HG02798 (cell line): ENCODE data around the gene GATA2.

ENCODE experiments used
- ATAC-seq: cut with Tn5 transposase; IDR thresholded peaks from one replicate; pipeline ENCODE4 v1.9.1; 2021; ENCODE audit warnings: mild to moderate bottlenecking; ENCODE audit not compliant: unreplicated experiment, poor library complexity

The GATA2 gene

GRCh38 chr3:128439226-128439625 lies 53.8 kb downstream of the GATA2 start:
- no peak for ATAC-seq

DNA sequence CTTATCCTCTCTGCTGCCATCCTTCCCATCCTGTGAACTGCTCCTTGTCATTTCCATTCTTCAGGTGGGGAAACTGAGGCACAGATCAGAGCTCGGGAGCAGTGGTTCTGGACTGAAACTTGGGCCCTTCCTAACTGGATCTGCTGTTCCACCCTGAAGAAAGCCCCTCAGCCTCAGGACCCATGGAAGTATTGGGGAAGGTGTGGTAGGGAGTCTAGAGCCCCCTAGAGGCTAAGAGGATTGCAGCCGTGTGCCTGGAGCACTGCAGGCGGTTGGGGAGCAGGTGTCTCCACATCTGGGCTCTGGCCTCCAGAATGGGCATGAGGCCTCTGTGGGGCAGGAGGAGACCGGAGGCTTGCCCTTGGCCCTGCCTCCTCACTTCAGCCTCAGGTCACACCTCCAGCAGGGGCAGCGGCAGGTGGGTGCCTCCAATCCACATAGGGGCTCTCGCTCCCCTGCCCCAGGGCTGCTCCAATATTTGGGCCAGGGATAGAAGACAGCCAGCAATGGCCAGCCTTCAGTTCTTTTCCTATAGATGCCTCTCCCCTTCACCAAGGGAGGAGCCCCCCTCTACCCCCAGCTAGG lies 54.4 kb downstream of the GATA2 start:
- ATAC-seq, result no peak

DNA sequence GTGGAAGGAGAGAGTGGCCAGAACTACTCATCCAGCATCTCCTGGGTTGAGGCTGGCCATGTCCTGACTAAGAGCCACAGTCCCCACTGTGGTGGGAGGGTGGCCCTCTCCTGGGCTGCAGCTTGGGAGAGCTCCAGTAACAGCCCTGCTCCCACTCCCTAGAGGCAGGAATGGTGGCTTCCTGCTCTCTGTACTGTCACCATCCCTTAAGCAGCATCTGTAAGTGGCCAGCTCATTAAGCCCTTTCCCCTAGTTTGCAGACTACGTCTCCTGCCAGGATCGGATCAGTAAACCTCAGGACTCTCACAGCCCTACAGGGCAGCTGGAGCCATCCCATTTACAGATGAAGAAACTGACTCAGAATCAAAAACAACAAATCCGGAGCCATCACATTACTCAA lies 56.8 kb downstream of the GATA2 start:
- ATAC-seq, result no peak

GRCh38 chr3:128435561-128435960 lies 57.4 kb downstream of the GATA2 start:
- ATAC-seq, result no peak

DNA sequence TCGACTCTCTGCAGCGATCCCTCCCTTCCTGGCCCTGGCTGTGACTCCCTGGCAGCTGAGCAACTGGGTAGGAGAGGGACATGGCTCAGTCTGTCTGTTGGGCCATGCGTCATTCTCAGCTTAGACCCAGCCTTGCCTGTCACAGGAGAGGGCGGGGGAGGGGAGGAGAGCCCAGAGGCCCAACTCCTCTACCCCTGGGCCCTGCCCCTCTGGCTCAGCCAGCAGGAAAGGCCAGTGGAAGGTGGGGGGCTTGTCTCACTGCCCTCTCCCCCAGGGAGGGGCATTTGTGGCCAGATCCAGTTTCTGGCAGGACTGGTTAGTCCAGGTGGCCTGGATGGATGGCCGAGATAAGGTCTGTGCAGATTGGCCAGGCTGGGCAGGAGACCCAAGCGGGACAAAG lies 57.9 kb downstream of the GATA2 start:
- no peak for ATAC-seq

DNA sequence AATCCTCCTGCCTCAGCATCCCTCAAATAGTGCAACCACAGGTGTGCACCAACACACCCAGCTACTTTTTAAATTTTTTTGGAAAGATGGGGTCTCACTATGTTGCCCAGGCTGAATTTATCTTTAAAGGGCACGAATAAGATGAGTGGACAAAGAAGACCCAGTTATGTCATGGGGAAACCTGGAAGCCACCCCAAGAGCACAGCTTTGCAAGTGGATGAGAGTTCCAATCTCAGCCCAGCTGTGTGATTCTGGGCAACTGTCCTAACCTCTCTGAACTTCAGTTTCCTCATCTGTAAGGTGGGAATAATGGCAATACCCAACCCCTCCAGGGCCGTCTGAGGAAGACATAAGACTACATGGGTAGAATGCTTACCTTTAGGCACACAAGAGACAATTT lies 58.5 kb downstream of the GATA2 start:
- ATAC-seq, result no peak

DNA sequence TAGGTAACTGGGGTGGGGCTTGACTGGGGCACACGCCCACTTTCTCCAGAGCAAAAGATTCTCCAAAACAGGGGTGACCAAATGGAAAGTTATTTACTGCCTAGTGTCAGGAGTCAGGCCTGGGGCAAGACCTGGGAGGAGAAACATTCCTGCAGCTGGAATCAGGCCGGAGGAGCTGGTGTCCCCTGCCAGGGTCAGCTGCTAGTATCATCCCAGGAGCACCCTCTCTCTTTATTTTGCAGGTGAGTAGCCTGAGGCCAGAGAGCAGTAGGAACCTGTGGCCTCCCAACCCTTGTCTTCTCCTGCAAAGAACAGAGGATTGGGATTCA lies 59.2 kb downstream of the GATA2 start:
- ATAC-seq, result no peak

DNA sequence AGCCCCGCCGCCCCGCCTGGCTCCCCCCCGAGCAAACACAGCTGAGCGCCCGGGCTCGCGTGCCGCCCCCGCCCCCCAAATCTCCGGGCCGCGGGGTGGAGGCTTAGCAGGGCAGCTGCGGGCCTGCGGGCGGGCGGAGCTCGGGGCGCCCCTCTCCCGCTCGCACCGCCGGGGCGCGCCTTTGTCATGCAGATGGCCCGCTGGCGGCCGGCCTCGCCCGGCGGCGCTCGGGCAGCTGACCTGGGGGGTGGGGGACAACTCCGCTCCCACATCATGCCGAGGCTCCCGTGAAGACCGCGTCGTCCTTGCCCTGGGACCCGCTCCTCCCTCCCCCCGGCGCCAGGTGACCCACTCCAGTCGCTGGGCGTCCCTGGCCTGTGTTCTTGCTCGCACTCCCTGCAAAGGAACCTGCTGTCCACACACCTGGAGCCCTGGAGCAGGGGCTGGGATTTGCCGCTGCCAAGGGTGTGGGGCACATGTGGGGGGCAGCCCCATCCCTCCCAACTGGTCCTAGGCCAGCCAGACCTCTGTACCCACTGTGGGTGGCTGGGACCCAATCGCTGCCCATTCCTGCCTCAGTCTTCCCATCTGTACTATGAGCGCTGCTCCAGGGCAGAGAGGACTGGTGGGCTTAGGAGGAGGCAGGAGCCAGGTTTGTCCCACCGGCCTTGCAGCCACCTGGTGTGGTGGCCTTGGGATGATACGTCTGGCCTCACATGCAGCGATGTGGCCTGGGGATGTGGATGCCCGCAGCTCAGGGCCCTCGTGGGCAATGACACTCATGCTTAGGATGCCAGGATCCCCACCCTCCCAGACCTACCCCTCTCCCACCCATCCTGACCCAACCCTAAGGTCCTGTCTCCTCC lies 59.8 kb downstream of the GATA2 start:
- ATAC-seq, result no peak

DNA sequence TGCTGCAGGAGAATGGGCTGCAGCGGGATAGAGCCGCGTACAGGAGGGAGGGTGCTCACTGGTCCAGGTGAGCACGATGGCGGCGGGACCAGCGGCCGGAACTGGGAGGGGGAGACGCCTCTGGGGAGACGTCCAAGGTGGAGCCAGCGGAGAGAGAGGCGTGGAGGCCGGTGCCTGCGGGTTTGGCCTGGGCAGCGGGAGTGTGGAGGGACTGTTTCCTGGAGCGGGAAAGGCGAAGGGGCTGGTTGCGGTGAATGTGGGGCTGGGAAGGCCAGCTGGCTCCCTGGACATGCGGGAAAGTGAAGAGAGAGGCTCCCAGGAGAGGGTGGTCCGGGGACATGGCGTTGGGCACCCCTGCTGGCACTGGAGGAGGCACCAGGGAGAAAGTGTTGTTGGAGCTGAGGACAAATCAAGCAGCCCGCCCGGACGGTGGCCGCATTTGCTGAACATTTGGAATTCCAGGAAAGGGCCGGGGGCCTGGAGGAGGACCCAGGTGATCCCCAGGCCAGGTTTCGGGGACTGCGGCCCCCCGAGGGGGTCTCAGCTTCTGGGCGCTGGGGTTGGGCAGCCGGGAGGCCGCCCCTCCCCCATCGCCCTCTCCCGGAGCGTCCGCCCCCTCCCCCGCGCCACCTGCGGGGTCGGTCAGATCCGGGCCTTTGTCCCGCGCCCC lies 60.6 kb downstream of the GATA2 start:
- ATAC-seq, result no peak

DNA sequence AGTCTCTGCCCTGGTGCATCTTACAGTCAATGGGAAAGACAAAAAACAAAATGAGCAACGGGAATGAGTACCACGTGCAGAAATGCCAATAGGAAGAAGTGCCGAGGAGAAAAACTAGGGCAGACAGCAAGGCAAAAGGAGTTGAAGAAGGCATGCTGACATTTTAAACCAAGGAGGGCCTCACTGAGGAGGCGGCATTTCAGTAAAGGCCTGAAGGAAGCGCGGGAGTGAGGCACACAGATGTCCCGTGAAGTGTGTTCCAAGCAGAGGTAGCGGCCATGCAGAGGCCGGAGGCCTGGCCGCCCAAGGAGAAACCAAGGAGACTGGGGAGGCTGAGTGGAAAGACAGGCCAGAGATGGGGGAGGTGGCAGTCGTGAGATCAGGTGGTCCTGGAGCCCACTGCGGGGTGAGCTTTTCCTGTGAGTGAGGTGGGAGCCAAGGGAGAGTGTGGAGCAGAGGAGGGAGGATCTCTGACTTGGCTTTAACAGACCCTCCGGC lies 61.1 kb downstream of the GATA2 start:
- ATAC-seq, result no peak

DNA sequence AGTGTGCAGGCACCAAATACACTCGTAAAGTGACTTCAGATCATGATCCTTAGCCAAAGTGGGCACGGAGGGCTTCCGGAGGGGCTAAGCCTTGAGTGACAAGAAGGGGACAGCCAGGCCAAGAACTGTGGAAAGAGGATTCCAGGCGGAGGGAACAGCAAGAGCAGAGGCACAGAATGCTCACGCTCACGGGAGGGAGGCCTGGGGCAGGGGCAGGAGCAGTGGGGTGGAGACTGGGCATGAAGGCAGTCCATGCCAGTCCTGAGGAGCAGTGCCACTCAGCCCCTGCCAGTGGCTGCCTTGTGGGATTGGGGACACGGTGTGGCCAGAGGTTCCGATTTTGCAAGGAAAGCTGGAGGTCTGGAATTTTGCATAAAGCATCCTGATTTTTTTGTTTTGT lies 62.3 kb downstream of the GATA2 start:
- no peak for ATAC-seq

- ATAC-seq, result no peak
These were observed 62.7 kb downstream of the GATA2 start for GRCh38 chr3:128430301-128430700.

GRCh38 chr3:128429751-128430150 lies 63.2 kb downstream of the GATA2 start:
- no peak for ATAC-seq
